DND-41 (cell line): ENCODE data around the gene LRIG3.

Experiments used
- CTCF ChIP-seq: IDR thresholded peaks from 2 replicates; pipeline ENCODE4 v1.5.1; 2012; ENCODE audit warnings: borderline replicate concordance, low read length, moderate library complexity, mild to moderate bottlenecking; ENCODE audit not compliant: poor library complexity, severe bottlenecking; ENCODE audit errors: extremely low read depth
- EZH2 ChIP-seq: IDR thresholded peaks from 3 replicates; pipeline ENCODE4 v1.6.1; 2012; ENCODE audit warnings: borderline replicate concordance, low read depth, mild to moderate bottlenecking, moderate library complexity, low read length, inconsistent platforms; ENCODE audit not compliant: severe bottlenecking

- no peak for TF ChIP-seq CTCF
- no peak for TF ChIP-seq EZH2
Observed at GRCh38 chr12:58893495-58893894, 26.8 kb downstream of the LRIG3 start.
